ENCODE results near the gene RUVBL2.
A peak's percentile ranks its signal among the peaks of the same experiment; 100 is the strongest.

Gene RUVBL2

DNA sequence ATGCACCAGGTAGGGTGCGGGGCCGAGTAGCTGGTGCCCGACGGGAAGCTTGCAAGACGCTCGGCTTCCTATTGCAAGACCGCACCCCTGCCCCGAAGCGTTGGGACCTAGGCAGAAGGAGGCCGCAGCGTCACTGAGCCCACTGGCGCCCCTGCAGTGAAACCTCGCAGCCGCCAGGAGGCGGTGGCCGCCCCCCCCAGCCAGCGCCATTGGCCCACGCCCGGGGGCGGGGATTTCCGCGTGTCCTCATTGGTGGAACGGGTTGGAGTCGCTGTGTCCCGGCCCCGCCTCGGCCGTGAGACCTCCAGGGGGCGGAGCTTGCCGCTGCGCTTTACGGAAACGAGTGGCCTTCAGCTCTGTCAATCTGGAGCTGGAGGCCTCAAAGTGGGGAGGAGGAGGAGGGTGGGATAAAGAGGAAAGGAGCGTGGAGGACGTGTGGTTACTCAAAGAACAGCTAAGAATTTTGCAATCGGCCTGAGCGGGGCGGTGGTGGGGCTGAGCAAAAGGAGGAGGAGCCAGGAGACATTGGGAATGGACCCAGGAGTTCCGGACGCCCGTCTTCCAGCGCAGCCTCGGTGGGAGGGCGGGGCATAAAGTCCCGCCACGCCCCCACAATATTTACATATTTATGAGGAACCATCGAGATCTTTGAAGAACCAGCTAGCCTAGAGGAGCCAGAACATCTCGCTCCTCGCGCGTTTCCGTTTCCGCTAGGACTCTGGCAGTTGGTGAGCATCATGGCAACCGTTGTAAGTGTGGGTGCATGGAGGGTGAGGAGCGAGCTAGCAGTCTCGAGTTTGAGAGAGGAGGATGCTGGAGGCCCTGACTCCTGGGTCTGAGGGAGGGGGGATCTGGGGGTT, at the start of gene RUVBL2, which contains the start of gene GYS1:
RUVBL2 (plus strand) TSS at position 713 of the 860 bp plus-strand sequence; CDS start at position 738, 25 bp downstream.
GYS1 (minus strand) TSS at position 135 of the 860 bp plus-strand sequence. CDS start 197 bp downstream, outside the sequence.
- peak; percentile 99 for DNase-seq

DNA sequence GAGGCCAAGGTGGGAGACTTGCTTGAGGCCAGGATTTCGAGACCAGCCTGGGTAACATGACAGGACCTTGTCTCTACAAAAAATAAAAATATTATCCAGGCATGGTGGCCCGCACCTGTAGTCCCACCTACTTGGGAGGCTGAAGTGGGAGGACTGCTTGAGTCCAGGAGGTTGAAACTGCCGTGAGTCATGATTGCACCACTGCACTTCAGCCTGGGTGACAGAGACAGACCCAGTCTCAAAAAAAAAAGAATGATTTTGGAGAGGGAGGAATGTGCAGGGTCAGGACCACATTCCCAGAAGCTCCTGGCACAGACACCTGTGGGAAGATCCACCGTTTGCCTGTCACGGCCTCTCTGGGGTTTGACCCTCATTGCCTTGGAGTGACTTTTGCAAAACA, 48.3 kb upstream of the RUVBL2 start:
- DNase-seq = no peak

DNA sequence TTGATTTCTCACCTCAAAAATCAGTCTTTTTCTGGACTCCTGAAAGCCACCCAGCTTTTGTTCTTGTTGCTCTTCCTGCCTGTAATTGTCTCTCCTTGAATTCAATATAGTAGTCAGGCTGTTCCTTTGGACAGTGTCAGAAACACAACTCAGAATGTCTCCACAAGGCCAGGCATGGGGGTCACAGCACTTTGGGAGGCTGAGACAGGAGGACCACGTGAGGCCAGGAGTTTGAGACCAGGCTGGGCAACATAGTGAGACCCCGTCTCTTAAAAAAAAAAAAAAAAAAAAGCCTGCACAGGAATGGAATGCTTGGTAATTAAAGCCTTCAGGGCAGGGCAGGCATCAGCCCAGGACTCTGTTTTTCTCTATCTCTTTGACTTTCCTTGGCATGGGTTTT, 47.9 kb upstream of the RUVBL2 start:
- no peak for DNase-seq

DNA sequence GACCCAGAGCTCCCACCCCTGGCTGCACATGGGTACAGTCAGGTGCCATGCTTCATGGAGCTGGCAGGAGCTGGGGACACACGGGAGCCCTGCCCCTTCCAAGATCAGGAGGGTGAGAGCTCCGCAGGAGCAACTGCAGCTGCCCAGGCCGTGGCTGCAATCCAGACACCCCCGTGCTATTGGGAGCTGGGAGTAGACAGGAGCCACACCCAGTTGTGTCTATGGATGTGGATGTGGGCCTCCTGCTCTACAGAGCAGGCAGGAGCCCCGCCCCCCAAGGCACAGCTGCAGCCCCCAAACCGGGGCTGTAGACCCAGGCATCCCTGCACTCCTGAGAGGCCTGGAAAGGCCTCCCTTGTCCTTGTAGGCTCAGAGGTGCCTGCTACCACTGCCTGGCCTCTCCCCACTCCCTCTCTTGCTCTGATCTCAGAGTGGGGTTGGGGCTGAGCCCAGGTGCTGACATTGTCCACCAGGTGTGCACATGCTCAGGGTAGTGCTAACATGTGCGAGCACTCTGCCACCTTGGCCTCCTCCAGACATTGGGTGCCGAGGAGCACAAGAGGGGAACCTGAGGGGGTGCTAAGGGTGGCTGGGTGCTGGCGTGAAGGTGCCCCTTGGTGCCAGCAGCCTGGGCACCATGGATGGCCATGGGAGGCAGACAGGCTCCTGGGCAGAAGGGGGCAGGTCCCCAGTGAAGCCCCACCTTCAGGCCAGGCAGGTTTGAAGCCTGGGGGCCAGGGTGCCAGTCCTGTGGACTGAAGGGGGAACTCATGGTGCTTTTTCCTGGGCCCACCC, 47.0 kb upstream of the RUVBL2 start:
- DNase-seq = no peak

DNA sequence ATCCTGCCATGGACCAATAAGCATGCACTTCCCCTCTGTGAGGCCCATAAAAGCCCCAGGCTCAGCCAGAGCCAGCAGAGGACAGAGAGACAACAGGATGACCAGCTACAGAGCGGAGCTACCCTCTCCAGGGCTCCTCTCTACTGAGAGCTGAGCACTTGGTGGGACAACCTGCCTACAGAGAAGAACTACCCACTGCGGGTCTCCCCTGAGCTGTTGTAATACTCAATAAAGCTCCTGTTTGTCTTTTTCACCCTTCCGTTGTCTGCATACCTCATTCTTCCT, 46.5 kb upstream of the RUVBL2 start:
- no peak for DNase-seq

DNA sequence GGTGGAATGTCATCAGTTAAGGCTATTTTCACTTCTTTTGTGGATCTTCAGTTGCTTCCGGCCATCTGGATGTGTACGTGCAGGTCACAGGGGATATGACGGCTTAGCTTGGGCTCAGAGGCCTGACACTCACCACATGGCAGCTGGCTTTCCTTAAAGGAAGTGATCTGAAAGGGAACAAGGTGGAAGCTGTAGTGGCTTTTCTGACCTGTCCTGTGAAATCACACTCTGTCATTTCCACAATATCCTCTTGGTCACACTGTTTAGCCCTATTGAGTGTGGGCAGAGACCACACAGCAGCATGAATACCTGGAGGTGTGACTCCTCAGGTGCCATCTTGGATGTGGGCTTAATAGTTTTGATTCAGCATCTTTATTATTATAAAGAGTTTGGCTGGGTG, 43.5 kb upstream of the RUVBL2 start:
- no peak for DNase-seq

DNA sequence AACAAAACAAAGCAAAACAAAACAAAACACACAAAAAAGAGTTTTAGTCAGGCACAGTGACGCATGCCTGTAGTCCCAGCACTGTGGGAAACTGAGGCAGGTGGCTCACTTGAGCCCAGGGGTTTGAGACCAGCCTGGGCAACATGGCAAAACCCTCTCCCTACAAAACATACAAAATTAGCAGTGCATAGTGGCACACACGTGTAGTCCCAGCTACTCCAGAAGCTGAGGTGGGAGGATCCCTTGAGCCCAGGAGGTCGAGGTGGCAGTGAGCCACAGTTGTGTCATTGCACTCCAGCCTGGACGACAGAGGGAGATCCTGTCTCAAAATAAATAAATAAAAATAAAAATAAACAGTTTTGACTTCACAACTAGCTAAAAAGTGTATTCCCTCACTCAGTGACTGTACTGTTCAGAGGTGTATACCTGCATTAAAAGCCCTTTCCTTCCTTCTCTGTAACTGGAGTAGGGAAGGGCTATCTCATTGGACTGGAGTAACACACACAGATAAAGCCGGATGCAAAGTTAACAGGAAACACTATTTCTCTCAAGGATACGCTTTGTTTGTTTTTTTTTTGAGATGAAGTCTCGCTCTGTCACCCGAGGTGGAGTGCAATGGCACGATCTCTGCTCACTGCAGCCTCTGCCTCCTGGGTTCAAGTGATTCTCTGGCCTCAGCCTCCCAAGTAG, 42.7 kb upstream of the RUVBL2 start:
- DNase-seq = no peak

DNA sequence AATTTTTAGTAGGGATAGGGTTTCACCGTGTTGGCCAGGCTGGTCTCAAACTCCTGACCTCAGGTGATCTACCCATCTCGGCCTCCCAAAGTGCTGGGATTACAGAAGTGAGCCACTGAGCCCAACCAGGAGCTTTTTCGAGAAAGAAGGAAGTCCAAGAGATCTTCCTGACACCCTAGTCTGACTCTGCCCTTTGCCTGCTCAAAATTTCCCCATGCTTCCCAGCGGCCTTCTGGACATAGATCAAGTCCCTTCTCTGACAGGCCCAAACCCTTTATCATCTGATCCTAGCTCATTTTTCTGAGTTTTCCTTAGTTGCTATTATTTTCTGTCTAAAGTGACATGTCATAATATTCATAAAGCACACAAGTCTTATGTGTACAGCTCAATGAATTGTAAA, 40.5 kb upstream of the RUVBL2 start:
- DNase-seq = no peak

DNA sequence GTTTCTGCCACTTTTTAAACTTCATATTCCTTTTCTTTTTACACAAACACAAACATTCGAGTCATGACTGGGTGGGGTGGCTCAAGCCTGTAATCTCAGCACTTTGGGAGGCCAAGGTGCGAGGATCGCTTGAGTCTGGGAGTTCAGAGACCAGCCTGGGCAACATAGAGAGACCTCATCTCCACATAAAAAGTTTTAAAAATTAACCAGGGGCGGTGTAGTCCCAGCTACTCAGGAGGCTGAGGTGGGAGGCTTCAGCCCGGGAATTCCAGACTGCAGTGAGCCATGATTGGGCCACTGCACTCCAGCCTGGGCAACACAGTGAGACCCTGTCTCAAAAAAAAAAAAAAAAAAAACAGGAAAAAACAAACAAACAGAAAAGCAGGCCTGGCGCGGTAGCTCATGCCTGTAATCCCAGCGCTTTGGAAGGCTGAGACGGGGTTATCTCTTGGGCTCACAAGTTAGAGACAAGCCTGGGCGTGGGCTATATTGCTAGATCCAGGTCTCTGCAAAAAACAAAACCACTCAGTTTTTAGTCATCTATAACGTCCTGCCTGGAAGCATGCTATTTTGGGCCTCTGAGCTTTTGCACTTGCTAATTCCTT, 39.6 kb upstream of the RUVBL2 start:
- no peak for DNase-seq

DNA sequence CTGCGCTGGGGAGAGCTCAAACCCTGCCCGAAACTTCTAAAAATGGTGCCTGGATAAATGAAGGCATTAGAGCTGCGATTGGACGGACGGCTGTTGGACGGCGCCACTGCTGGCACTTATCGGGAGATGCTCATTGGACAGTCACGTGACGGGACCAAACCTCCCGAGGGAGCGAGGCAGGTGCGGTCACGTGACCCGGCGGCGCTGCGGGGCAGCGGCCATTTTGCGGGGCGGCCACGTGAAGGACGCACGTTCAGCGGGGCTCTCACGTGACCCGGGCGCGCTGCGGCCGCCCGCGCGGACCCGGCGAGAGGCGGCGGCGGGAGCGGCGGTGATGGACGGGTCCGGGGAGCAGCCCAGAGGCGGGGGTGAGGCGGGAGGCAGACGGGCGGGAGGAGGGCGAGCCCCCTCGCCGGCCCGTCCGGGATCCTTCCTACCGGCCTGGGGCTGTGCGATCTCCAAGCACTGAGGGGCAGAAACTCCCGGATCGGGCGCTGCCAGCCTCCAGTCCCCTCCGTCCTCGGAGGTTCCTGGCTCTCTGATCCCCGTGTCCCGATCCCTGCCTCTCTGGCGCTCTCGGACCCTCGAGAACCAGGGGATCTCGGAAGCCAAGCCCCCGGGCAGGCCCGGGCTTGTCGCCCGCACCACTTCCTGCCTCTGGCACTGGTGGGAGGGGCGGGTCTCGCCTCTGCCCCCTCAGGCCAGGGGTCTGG, 38.9 kb upstream of the RUVBL2 start, which contains the start of gene BAX:
BAX (plus strand) TSS at position 281 of the 713 bp plus-strand sequence; CDS start at position 335, 54 bp downstream.
- peak; percentile 97 to 99 for DNase-seq

DNA sequence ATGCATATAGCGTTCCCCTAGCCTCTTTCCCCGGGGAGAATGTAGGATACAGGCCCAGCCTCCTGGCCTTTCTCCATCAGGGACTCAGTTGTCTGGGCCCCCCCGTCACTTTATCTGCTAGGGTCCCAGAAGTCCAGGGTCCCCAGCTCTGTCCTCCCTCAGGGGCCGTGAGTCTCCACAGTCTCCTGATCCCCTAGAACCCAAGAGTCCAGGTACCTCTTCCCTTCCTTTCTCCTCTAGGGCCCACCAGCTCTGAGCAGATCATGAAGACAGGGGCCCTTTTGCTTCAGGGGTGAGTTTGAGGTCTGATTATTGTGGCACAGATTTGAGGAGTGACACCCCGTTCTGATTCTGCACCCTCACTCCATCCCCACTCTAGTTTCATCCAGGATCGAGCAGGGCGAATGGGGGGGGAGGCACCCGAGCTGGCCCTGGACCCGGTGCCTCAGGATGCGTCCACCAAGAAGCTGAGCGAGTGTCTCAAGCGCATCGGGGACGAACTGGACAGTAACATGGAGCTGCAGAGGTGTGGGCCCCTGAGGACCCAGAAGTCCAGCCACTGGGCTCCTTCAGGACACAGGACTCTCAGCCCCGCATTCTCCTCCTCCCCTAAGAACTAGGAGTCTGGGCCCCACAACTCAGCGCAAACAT, 38.3 kb upstream of the RUVBL2 start:
- no peak for DNase-seq

DNA sequence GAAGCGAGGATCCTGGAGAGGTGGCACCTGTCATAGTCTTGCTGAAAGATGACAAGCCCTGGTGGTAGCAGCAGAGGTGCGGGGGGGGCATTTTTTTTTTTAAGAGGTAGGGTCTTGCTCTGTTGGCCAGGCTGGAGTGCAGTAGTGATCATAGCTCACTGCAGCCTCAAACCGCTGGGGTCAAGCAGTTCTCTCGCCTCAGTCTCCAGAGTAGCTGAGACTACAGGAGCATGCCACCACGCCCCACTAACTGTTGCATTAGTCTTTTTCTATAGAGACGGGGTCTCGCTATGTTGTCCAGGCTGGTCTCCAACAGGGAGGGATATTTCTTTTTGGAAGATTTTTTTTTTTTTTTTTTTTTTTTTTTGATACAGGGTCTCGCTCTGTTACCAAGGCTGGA, 35.7 kb upstream of the RUVBL2 start:
- DNase-seq = no peak

DNA sequence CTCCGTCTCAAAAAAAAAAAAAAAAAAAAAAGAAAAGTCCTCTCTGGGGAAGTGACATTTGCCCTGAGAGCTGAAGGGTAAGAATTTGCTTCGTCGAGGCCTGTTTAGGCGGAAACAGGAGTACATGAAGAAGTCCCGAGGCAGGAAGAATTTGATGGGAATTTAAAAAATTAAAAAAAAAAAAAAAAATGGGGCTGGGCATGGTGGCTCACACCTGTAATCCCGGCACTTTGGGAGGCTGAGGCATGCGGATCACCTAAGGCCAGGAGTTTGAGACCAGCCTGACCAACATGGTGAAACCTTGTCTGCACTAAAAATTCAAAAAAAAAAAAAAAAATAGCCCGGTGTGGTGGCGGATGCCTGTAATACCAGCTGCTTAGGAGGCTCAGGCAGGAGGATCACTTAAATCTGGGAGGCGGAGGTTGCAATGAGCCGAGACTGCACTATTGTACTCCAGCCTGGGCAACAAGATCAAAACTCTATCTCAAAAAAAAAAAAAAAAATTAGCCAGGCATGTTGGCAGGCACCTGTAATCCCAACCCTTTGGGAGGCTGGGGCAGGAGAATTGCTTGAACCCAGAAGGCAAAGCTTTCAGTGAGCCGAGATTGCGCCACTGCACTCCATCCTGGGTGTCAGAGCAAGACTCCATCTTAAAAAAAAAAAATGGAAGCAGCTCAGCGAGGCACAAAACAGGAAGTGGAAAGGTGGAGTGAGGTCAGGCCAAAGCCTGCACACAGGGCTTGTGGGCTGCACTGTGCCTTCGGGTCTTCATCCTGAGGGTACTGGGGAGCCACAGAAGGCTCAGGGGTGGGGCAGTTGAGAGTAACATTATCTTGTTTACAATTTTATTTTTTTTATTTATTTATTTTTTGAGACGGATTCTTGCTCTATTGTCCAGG, 34.1 kb upstream of the RUVBL2 start:
- no peak for DNase-seq

DNA sequence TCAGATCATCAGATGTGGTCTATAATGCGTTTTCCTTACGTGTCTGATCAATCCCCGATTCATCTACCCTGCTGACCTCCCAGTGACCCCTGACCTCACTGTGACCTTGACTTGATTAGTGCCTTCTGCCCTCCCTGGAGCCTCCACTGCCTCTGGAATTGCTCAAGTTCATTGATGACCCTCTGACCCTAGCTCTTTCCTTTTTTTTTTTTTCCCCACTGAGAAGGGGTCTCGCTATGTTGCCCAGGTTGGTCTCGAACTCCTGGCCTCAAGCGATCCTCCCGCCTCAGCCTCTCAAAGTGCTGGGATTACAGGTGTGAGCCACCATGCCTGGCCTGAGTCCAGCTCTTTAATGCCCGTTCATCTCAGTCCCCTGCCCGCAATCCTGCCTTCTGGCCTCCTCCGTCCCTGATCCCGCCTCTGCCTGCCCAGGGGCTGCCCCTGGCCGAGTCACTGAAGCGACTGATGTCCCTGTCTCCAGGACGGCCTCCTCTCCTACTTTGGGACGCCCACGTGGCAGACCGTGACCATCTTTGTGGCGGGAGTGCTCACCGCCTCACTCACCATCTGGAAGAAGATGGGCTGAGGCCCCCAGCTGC, 32.5 kb upstream of the RUVBL2 start:
- DNase-seq = no peak

DNA sequence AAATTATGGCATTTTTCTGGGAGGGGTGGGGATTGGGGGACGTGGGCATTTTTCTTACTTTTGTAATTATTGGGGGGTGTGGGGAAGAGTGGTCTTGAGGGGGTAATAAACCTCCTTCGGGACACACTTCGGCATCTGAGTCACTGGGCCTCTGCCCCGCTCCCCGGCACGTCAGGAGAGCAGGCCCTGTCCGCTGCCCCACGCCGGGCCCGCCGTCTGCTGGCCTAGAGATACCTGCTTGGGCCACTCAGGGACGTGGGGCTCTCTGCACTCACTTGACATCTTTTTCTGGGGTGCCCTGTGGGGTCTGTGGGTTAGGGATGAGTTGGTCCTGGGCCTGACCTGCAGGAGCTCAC, 32.0 kb upstream of the RUVBL2 start:
- DNase-seq = no peak

DNA sequence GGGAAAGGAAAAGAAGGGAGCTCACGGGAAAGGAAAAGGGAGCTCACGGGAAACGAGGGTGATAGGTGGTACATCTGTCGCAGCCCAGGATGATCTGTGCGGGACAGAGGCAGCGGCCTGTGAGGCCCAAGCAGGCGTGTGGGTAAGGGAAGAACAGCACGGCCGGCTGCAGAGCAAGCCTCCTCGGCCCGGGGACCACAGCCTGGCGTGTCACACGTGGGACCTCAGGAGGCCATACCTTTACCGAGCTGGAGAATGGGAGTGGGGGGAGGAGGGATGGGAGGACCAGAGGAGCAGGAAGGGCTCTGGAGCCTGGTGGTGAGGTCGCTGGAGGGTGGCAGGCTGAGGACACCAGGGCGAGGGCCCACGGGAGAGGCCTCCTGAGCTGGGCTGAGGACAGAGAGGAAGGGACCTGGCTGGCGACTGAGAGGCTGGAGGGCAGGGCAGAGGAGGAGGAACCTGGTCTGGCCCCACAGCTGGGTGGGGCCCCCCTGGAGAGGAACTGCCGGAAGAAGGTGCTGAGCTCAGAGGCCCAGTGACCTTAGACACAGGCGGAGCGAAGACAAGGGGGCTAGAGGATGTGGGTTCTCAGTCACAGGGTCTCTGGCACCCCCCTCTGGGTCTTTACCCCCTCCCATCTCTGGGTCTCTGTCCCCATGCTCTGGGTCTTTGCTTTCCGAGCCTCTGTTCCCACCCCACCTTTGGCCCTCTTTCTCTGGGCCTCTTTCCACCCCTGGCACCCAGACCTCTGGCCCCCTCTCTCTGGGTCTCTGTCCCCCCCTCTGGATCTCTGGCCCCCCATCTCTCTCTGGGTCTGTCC, 31.4 kb upstream of the RUVBL2 start:
- no peak for DNase-seq

DNA sequence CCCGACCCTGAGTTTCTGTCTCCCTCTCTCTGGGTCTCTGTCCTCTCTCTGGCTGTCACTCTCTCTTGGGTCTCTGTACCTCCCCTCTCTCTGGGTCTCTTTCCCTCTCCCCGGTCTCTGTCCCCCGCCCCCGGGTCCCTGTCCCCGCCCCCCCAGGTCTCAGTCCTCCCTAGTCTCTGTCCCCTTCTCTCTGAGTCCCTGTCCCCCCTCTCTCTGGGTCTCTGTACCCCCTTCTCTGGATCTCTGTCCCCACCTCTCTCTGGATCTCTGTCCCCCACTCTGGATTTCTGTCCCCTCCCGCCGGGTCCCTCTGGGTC, 30.9 kb upstream of the RUVBL2 start:
- no peak for DNase-seq

DNA sequence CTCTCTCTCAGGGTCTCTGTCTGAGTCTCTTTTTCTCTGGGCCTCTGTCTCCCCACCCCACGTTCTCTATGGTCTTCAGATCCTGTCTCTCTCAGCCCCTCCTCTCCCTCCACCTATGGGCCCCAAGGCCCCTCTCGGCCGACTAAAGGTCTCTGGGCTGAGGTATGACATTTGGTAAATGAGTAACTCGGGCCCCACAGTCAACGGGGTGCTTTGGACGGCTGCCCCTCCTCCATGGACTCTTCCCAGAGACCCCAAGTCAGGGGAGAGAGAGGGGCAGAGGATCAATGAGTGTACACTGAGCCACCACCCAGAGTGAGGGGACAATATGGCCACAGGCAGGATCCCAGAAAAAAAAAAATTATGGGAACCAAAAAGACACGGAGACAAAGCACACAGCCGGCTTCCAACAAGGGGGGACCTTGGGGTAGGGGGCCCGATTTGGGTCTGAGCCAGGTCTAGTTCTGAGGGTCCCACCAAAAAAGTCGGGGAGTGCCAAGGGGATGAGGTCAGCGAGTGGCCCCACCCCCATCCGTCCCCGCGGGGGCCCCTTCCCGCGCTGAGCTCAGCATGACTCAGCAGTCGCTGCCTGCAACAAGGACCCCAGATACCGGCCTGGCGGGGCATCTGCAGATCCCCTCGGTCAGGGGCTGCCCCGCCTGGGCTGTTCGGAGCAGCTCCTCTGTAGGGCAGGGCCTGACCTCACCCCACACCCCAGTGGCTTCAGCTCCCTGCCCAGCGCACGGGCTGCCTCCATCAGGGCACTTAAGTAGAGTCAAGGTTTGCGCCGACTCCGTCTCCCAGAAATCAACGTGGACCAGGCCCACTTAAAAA, 30.1 kb upstream of the RUVBL2 start:
- DNase-seq = no peak
